LNCaP clone FGC (cell line): ENCODE measurements around the gene CLMN.

Source experiments
- DNase-seq: peaks from one replicate; pipeline ENCODE4 v3.0.0-alpha.2; 2011; ENCODE audit warnings: low read depth
- H3K4me3 ChIP-seq: 2 replicates; pipeline ENCODE4 v1.5.1; 2011; ENCODE audit warnings: mild to moderate bottlenecking, low read depth, low read length, control low read depth
- TF ChIP-seq, protein P1 (sequence below): IDR thresholded peaks from 2 replicates; pipeline ENCODE4 v1.5.1; 2012; ENCODE audit warnings: mild to moderate bottlenecking; ENCODE audit not compliant: control insufficient read depth, insufficient read depth; ENCODE audit errors: extremely low read depth

Gene CLMN

DNA sequence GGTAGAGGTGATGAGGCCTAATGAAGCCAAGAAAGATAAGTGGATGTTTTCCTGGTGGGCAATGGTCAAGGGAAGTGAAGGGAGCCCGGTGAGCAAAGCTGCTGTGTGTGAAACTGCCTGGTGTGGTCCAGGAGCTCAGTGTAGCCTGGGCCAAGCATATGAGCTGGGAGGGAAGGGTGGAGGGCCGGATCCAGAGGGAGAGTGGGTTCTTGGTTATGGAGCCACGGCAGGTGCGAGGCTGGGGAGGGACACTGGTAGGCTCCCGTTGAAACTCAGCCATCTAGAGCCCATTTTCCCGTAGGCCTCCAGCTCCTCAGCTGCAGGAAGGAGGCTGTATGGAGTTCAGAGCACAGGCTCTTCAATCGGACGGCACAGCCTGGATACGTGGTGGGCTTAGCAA, 10.2 kb upstream of the CLMN start:
- DNase-seq, result no peak
- TF ChIP-seq, protein P1, sequence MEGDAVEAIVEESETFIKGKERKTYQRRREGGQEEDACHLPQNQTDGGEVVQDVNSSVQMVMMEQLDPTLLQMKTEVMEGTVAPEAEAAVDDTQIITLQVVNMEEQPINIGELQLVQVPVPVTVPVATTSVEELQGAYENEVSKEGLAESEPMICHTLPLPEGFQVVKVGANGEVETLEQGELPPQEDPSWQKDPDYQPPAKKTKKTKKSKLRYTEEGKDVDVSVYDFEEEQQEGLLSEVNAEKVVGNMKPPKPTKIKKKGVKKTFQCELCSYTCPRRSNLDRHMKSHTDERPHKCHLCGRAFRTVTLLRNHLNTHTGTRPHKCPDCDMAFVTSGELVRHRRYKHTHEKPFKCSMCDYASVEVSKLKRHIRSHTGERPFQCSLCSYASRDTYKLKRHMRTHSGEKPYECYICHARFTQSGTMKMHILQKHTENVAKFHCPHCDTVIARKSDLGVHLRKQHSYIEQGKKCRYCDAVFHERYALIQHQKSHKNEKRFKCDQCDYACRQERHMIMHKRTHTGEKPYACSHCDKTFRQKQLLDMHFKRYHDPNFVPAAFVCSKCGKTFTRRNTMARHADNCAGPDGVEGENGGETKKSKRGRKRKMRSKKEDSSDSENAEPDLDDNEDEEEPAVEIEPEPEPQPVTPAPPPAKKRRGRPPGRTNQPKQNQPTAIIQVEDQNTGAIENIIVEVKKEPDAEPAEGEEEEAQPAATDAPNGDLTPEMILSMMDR, result no peak
- H3K4me3 ChIP-seq, result no peak overlapping the region

DNA sequence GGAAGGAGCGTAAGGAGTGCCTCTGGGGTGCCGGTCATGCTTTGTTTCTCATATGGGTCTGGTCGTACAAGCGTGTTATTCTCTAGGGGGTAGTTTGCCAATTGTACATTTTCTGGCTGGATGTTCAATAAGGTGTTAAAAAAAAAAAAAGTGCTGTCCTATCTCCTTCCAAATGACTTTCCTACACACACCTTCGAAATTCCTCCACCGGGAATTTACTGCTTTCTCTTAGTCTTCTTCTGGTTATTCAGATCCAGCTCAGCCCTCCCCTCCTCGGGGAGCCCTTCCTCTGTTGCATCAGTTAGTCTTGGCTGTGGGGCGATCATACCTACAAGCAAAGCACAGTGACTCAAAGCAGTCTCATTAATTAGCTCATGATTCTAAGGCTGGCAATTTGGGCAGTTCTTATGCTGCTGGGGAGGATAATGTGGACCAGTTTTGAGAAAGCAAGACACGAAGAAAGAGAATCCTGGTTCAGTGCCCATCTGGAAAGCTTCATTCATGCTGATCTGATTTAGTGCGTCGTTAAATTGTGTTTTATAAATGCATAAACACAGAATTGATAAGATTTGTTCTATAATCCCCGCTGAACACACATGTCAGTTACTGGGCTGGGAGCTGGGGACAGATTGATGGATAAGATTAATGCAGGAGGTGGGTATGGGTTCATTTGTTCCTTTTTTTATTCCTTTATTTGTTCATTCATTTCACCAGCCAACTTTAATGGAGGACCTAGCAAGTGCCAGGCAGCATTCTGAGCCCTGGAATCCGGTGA, 9.2 kb upstream of the CLMN start:
- no peak overlapping the region for H3K4me3 ChIP-seq
- no peak for DNase-seq
- TF ChIP-seq, protein P1, result no peak

- DNase-seq, result no peak
- TF ChIP-seq, protein P1, result no peak
- no peak overlapping the region for H3K4me3 ChIP-seq
Measured at GRCh38 chr14:95327558-95328374, 8.1 kb upstream of the CLMN start.

DNA sequence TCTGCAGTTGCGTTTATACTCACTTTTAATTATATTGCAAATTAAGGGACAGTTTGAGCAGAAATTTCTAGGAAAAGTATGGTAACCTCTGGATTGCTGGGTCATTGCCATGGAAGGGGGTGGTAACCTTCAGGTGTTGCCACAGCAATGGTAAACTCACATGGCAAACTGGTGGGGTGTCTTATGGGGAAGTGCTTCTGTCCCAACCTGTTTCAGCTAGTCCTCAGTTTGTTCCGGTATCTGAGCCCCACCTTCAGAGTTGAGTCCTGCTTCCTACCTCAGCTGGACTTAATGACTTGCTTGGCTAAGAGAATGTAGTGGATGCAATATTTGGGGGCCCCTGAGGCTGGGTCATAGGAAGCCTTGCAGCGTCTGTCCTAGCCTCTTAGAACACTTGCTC, 7.3 kb upstream of the CLMN start:
- TF ChIP-seq, protein P1, result no peak

GRCh38 chr14:95323917-95324316, 4.2 kb upstream of the CLMN start:
- TF ChIP-seq, protein P1, result no peak
- H3K4me3 ChIP-seq, result no peak overlapping the region
- no peak for DNase-seq

More for the DNA sequence above, 7.3 kb upstream of the CLMN start:
- H3K4me3 ChIP-seq, result no peak overlapping the region
- no peak for DNase-seq

- TF ChIP-seq, protein P1, result no peak
Measured at GRCh38 chr14:95323361-95323760, 3.7 kb upstream of the CLMN start.

More at GRCh38 chr14:95323361-95323760, 3.7 kb upstream of the CLMN start:
- DNase-seq, result no peak
- H3K4me3 ChIP-seq, result no peak overlapping the region
